Loucy (cell line): ENCODE data around the gene FRMD1.

ENCODE experiments used
- CTCF ChIP-seq: fragments of 200-600 bp; sonication (generic); conservative IDR thresholded peaks from 2 replicates; pipeline ENCODE4 v1.5.1; 2014; ENCODE audit warnings: mild to moderate bottlenecking, antibody characterized with exemption, low read length
- EZH2phosphoT487 ChIP-seq: fragments of 200-600 bp; IDR thresholded peaks from 2 replicates; pipeline ENCODE4 v1.6.1; 2018; ENCODE audit warnings: antibody characterized with exemption, mild to moderate bottlenecking, moderate library complexity, borderline replicate concordance

- TF ChIP-seq EZH2phosphoT487 (no peak), CTCF (no peak)
Observed at GRCh38 chr6:168029459-168030217, 49.4 kb downstream of the FRMD1 start.
